Measurements from ENCODE around the gene PARP4. TPM values are rescaled to one million over a fixed set of nuclear protein-coding genes. Genes with fewer than 3 reads are reported as not detected.
"Not testable (repeated sequence)": the region's sequence is repeated elsewhere in the genome, so short reads cannot be mapped to it uniquely, and the experiment has no call there.

The PARP4 gene
- total and polyA plus RNA-seq, 2 of the 4 experiments (the other 2 are of a cell fraction) = 31.7 to 50.2 TPM

DNA sequence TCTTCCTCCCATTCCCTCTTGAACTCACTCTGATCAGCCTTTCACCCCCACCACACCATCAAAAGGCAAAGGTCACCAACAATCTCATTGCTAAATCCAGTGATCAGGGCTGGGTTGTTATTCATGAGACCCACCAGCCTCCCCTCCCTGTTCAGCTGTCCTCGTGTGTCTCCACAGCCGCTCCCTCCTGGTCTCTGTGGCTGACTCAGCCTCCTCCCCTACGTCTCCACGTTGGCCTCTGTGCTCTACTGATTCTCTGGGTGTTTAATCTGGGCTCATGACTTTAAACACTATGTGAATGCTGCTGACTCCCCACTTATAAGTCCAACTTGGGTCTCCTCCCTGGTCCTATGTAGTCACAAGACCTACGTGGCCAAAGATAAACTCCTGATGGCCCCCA is 38.9 kb downstream of the PARP4 start:
- dilution Hi-C loops (cut with HindIII; ENCODE audit: low sequenced_read_pairs, unreplicated experiment) = no loop called here
- no peak overlapping the region for H3K4me3 ChIP-seq (ENCODE audit: insufficient read depth, low read depth, low read length)
- 100% methylated on average over 1 of the region's 5 CpGs; no CpG with 5 or more reads in 1 of the 2 experiments for WGBS, 2 experiments (ENCODE audit: extremely low coverage in 2 of 2, insufficient read length in 1 of 2)
- H3K4ac ChIP-seq (ENCODE audit: low read depth, low read length) = no peak overlapping the region
- CTCF ChIA-PET = no interaction called here
- H3K9ac ChIP-seq (ENCODE audit: low read depth, low read length) = no peak overlapping the region
- no TSS peak for BruUV-seq (replicated peaks)
- intact Hi-C loops (cut with micrococcal nuclease) = no loop called here
- H3K4me2 ChIP-seq (ENCODE audit: low read depth, low read length) = no peak overlapping the region
- no peak overlapping the region for H2BK20ac ChIP-seq (ENCODE audit: low read depth, low read length)
- no peaks in the 10 kb centered on the region for H3K27me3 ChIP-seq (ENCODE audit: control insufficient read depth, insufficient read depth, low read length)
- H3K36me3 ChIP-seq (ENCODE audit: control insufficient read depth, insufficient read depth, low read length) = peaks cover 57% of the 10 kb centered on the region
- ATAC-seq (ENCODE audit: low read depth) (no peak), DNase-seq (no peak)
- no peak overlapping the region for H4K5ac ChIP-seq (ENCODE audit: low read depth, low read length)
- no peak overlapping the region for H3K18ac ChIP-seq (ENCODE audit: low read depth, low read length)
- no peak overlapping the region for H3K56ac ChIP-seq (ENCODE audit: extremely low read depth, insufficient read depth, low read length)
- H3K9me3 ChIP-seq (ENCODE audit: control insufficient read depth, insufficient read depth, low read length) = no peaks in the 10 kb centered on the region
- H4K20me1 ChIP-seq (ENCODE audit: insufficient read depth, low read length) = no peaks in the 10 kb centered on the region
- H2BK5ac ChIP-seq (ENCODE audit: low read depth, low read length, poor library complexity, severe bottlenecking) = no peak overlapping the region
- TF ChIP-seq MAZ (IDR thresholded peaks at IDR 0.05; ENCODE audit: borderline replicate concordance, low read depth, low read length) (no peak), POLR2A (IDR thresholded peaks at IDR 0.05; ENCODE audit: low read depth, low read length) (no peak), CEBPB (IDR thresholded peaks at IDR 0.05; ENCODE audit: low read depth, low read length) (no peak), RCOR1 (IDR thresholded peaks at IDR 0.05; ENCODE audit: insufficient replicate concordance, low read length) (no peak), MXI1 (IDR thresholded peaks at IDR 0.05; ENCODE audit: borderline replicate concordance, low read depth, low read length) (no peak), RFX5 (IDR thresholded peaks at IDR 0.05; ENCODE audit: low read depth, low read length) (no peak), NFE2L2 (IDR thresholded peaks at IDR 0.05; ENCODE audit: low read depth, low read length) (no peak), SMC3 (IDR thresholded peaks at IDR 0.05; ENCODE audit: low read depth, low read length) (no peak), BHLHE40 (IDR thresholded peaks at IDR 0.05; ENCODE audit: low read depth, low read length) (no peak)
- POLR2A ChIA-PET (ENCODE audit: unreplicated experiment) = no interaction called here
- H4K8ac ChIP-seq (ENCODE audit: low read depth in 2 of 2, low read length in 2 of 2) = no peak overlapping the region
- peaks cover 2% of the 10 kb centered on the region; the same call in 1 of the 2 replicates for H3K4me1 ChIP-seq (ENCODE audit: control insufficient read depth, insufficient read depth, low read length)
- no peak overlapping the region for H3K23ac ChIP-seq (ENCODE audit: low read depth, low read length)
- no peak overlapping the region for H2BK15ac ChIP-seq (ENCODE audit: low read depth, low read length)
- no peaks in the 10 kb centered on the region; a peak in 3 of 4 replicates for H3K79me1 ChIP-seq (ENCODE audit: low read depth in 1 of 2, low read length in 2 of 2)
- no peak overlapping the region for H2AK9ac ChIP-seq (replicated peaks; ENCODE audit: low read depth, low read length, poor library complexity)
- H4K91ac ChIP-seq (ENCODE audit: insufficient read depth, low read depth, low read length) = no peak overlapping the region
- no peak overlapping the region for H2BK120ac ChIP-seq (ENCODE audit: low read depth, low read length)
- H2AK5ac ChIP-seq (ENCODE audit: low read depth, low read length) = no peak overlapping the region
- H2AFZ ChIP-seq (replicated peaks; ENCODE audit: low read length, poor library complexity) = no peak overlapping the region
- in situ Hi-C loops (cut with MboI; ENCODE audit: low sequenced_read_pairs) = no loop called here
- H3K9me1 ChIP-seq (ENCODE audit: insufficient read depth, low read length) = 0 out of 2 replicates have a peak, but pooled peaks cover 5% of the 10 kb centered on the region
- no peak overlapping the region for H3K14ac ChIP-seq (replicated peaks; ENCODE audit: low read depth, low read length)
- no peak overlapping the region for H3K27ac ChIP-seq (ENCODE audit: insufficient read depth, low read length)

DNA sequence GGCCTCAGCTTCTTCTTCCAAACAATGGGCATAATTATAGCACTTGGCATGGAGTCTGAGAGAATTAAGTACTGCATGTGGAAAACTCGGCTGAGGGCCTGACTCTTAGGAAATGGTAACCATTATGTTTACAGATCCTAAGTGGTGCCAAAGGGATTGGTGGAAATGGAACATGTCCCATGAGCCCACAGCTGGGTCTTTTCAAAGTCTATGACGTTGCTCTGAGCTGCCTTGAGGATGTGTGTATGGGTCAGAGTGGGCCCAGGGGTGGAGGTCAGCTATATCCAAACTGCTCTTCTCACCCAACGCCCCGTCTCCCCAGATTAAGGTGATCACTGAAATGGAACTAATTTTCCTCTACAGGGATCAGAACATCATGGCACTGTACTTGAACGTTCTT is 40.4 kb downstream of the PARP4 start:
- intact Hi-C loops (cut with micrococcal nuclease); H3K27ac ChIP-seq (ENCODE audit: insufficient read depth, low read length); H2BK20ac ChIP-seq (ENCODE audit: low read depth, low read length); H2AFZ ChIP-seq (replicated peaks; ENCODE audit: low read length, poor library complexity); H4K91ac ChIP-seq (ENCODE audit: insufficient read depth, low read depth, low read length); H2BK5ac ChIP-seq (ENCODE audit: low read depth, low read length, poor library complexity, severe bottlenecking); POLR2A ChIA-PET (ENCODE audit: unreplicated experiment); H3K9me1 ChIP-seq (ENCODE audit: insufficient read depth, low read length); H2AK9ac ChIP-seq (replicated peaks; ENCODE audit: low read depth, low read length, poor library complexity); H4K8ac ChIP-seq (ENCODE audit: low read depth in 2 of 2, low read length in 2 of 2); ATAC-seq (ENCODE audit: low read depth); BruUV-seq (replicated peaks); H3K56ac ChIP-seq (ENCODE audit: extremely low read depth, insufficient read depth, low read length); in situ Hi-C loops (cut with MboI; ENCODE audit: low sequenced_read_pairs); H3K9ac ChIP-seq (ENCODE audit: low read depth, low read length); DNase-seq; H3K9me3 ChIP-seq (ENCODE audit: control insufficient read depth, insufficient read depth, low read length); H2BK120ac ChIP-seq (ENCODE audit: low read depth, low read length); H3K23ac ChIP-seq (ENCODE audit: low read depth, low read length); dilution Hi-C loops (cut with HindIII; ENCODE audit: low sequenced_read_pairs, unreplicated experiment); H3K79me1 ChIP-seq (ENCODE audit: low read depth in 1 of 2, low read length in 2 of 2); H3K4me1 ChIP-seq (ENCODE audit: control insufficient read depth, insufficient read depth, low read length); H2BK15ac ChIP-seq (ENCODE audit: low read depth, low read length); H3K4me2 ChIP-seq (ENCODE audit: low read depth, low read length); H2AK5ac ChIP-seq (ENCODE audit: low read depth, low read length); H3K27me3 ChIP-seq (ENCODE audit: control insufficient read depth, insufficient read depth, low read length); H4K5ac ChIP-seq (ENCODE audit: low read depth, low read length); H3K18ac ChIP-seq (ENCODE audit: low read depth, low read length); H3K14ac ChIP-seq (replicated peaks; ENCODE audit: low read depth, low read length); H3K4me3 ChIP-seq (ENCODE audit: insufficient read depth, low read depth, low read length); H3K4ac ChIP-seq (ENCODE audit: low read depth, low read length); H4K20me1 ChIP-seq (ENCODE audit: insufficient read depth, low read length): not testable (repeated sequence)
- 83% methylated on average over 1 of the region's 5 CpGs; no CpG with 5 or more reads in 1 of the 2 experiments for WGBS, 2 experiments (ENCODE audit: extremely low coverage in 2 of 2, insufficient read length in 1 of 2)
- CTCF ChIA-PET = interaction anchor here (0.6 kb wide), 1 partner anchor 27 kb away, joined by 5 read pairs; no protein-coding TSS in a partner anchor
- peaks cover 62% of the 10 kb centered on the region for H3K36me3 ChIP-seq (ENCODE audit: control insufficient read depth, insufficient read depth, low read length)

Data from IMR-90 (cell line).